NCI-H345 treated with DMSO at 0.1 percent for 48 hours (cell line): Measurements from ENCODE around the gene PHF23.

ENCODE experiments used
- DNase-seq: peaks from one replicate; lab custom pipeline; 2025; ENCODE audit not compliant: unreplicated experiment; lab: John Stamatoyannopoulos, UW

The PHF23 gene

GRCh38 chr17:7207120-7208001 lies 31.9 kb downstream of the PHF23 start:
- no peak for DNase-seq

GRCh38 chr17:7205561-7205960 lies 33.7 kb downstream of the PHF23 start:
- no peak for DNase-seq

GRCh38 chr17:7204828-7205461 lies 34.3 kb downstream of the PHF23 start:
- peak; percentile 38 for DNase-seq

- no peak for DNase-seq
Measured at GRCh38 chr17:7204336-7204735, 34.9 kb downstream of the PHF23 start.

- DNase-seq = no peak
Measured at GRCh38 chr17:7203391-7203790, 35.9 kb downstream of the PHF23 start.

- DNase-seq = no peak
Measured at GRCh38 chr17:7196651-7197401, 42.4 kb downstream of the PHF23 start.

GRCh38 chr17:7195971-7196370 lies 43.3 kb downstream of the PHF23 start:
- DNase-seq = no peak

GRCh38 chr17:7192271-7192937 lies 46.9 kb downstream of the PHF23 start:
- DNase-seq = no peak

GRCh38 chr17:7191571-7192270 lies 47.5 kb downstream of the PHF23 start:
- no peak for DNase-seq

- DNase-seq = no peak
Measured at GRCh38 chr17:7191069-7191468, 48.2 kb downstream of the PHF23 start.

- no peak for DNase-seq
Measured at GRCh38 chr17:7190276-7190917, 48.9 kb downstream of the PHF23 start.

GRCh38 chr17:7186241-7186640 lies 53.0 kb downstream of the PHF23 start:
- DNase-seq = no peak
